HG03064 (cell line): Measurements from ENCODE around the gene AHRR.
"Not testable (repeated sequence)": the region's sequence is repeated elsewhere in the genome, so short reads cannot be mapped to it uniquely, and the experiment has no call there.

Experiments
- ATAC-seq: cut with Tn5 transposase; IDR thresholded peaks from one replicate; pipeline ENCODE4 v1.9.1; 2021; ENCODE audit warnings: low read depth; ENCODE audit not compliant: unreplicated experiment

AHRR gene

DNA sequence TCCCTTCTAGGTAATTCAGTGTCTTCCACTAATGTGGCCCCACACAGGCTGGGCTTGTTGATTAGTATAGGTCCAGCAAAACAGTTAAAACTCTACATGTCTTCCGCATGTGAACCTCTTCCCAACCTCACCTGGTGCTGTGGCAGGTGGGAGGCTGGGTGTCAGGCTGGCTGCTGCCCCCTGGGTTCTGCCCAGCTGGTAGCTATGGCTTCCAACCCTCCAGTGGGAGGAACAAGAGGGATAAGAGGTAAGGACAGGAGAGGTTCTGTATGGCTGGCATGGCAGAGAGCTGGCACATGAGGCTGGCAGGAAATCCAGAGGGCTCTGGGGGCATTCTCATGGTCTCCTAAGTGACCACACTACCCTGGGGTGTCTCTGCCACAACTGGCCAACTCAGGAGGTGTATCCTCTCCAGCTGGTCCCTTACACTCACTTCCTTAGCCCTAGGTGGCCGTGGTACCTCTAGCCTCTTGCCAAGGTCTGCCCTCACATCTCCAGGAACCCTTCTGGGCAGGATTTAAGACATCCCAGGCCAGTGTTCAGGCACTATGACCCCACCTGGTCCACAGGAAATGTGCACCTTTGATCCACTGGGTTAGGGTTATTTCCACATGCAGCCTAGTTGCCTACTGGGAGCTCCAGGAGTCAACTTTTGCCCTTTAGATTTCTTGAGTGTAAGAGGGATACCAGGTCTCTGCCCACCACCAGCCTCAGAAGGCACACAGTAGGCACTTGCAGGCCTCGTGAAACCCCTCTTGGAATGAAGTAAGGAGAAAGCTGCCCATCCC lies 41.7 kb downstream of the AHRR start:
- ATAC-seq, result no peak

DNA sequence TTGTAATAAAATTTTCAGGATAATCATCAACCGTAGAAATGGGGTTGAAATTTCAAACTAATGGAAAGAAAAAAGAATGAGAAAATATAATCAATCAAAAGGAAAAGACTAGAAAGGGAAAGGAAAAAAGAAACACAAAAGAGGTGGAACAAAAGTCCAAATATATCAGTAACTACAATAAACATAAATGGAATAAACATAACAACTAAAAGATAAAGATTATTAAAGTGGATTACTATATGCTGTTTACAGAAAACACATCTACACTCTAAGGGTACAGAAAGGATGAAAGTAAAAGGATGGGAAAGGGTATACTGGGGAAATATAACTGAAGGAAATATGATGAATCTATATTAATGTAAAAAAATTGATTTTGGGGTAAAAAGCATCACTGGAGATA lies 43.0 kb downstream of the AHRR start:
- ATAC-seq, result no peak

DNA sequence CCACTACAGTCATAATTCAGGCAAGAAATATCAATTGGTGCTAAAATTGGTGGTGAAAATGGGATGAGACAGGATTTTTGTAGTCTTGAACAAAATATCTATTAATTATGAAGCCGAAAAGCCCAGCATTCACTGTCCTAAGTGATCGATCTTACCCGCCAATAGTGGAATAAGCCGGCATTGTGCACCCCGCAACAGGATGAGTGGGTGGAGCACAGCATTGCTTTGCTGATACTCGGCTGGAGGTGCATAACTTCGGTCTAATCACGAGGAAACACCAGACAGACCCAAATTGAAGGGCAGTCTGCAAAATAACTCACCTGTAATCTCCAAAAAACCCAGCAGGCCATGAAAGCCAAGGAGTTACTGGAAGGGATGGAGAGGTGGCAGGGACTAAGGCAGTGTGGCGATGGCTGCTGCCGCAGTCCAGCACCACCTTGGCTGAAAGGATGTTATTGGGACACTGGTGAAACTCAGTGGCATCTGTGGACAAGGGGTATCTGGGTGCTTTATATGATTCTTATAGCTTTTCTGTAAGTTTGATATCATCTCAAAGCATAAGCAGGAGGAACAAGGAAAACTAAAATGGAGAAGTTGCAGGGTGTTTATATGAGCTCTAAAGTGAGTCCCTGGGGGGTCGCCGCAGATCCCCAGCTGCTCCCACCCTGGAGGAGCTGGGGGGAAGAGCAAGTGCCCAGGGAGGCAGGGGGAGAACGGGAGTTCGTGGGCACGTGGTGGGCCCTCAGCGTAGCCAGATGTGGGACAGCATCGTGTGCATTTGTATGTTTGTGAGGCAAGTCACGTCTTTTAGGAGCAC lies 45.2 kb downstream of the AHRR start:
- no peak for ATAC-seq

DNA sequence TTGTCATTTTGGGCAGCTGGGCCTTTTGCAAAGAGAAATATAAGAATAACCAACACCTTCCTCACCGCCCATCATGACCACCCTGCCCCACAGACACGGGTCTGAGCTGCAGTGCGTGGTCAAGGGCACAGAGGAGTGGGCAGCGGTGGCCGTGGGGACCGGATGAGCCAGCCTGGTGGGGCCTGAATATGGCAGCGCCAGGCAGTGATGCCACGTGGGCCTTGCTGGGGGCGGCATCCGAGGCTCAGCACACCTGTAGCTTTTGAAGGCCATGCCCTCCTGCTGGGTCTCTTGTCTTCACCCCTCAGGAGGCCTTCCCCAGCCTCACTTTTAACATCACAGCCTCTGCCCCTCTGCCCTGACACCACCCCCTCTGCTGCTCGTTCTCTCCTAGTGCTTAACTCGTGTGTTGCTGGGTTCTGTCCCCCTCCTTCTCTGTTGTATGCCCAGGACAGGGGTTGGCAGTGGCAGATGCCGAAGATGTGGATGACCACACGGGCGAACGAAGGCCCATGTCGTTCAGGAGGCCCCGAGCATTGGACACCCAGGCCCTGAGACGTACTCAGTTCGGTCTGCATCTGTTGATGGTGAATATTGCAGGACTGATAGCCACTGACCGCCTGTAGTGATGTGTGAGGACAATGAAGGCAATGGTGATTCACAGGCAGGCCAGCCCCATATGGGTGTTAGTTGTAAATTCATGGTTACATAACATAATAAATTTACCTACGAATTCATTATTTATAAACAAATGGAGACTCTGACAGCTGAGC lies 46.0 kb downstream of the AHRR start:
- no peak for ATAC-seq

DNA sequence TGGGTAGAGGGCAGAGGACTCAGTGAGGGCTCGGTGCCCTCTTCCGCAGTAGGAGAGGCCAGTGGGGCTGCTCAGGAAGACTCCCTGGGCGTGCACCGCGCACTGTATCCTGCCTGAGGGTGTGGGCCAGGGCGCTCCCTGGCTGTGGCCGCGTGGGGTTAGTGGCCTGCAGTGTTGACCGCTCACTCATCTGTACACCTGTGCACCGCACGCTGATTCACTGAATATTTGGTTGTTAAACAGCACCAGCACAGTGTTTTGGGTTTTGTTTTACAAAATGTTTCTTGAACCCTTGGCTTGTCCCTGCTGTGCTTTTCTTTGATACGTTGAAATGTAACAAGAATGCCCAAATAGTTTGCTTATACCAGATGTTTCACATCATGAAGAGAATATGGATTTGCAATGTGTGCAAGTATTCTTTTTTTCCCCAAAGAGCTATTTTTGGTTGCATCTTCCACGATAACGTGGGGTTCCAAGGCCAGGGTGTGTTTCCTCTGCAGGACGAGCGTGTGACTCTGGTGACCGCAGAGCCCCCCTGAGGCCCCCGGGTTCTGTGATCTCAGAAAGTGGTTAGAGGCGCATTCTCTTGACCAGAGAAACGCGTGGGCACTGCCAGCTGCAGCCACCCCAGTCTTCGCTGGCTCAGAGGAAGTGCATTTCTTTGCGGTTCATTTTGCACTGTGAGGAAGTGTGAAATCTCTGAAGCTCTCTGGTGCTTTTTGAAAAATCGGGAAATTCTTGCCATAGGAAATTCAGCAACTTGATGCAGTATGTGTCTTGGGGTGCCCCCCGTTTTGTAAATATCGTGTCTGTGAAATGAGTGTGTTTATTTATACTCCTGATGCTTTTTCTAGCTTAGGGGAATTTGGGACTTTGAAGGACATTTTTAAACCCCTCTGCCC lies 46.9 kb downstream of the AHRR start:
- peak; percentile 39 for ATAC-seq

DNA sequence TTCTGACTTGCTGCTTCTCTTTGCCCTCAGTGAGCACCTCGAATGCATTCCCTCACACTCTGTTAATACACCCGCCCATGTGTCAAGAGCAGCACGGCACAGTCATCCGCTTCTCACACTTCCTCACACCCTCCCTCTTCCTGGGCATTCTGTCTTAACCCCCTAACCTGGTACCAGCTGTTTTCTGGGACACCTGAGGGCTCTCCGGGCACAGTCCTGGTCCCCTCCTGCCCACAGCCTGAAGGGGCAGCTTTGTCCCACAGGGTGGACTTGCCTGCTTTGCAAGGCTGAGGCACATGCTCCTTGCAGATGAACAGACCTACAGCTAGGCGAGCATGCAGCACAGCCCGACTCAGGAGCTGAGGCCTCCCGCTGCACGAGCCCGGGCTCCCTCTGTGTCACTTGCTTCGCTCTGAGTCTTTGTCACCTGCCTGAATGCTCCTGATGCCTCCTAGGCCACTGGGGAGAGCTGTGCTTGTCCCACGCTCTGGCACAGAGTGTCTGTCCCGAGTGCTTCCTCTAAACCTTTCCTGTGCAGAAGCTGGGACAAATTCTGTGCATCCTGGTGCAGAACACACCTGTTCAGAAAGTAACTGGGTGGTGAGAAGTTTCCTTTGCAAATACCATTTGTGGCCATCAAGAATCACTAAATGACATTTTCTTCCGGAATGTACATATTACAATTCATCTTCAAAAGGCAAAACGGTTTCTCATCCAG lies 47.8 kb downstream of the AHRR start:
- ATAC-seq, result peak; percentile 6

DNA sequence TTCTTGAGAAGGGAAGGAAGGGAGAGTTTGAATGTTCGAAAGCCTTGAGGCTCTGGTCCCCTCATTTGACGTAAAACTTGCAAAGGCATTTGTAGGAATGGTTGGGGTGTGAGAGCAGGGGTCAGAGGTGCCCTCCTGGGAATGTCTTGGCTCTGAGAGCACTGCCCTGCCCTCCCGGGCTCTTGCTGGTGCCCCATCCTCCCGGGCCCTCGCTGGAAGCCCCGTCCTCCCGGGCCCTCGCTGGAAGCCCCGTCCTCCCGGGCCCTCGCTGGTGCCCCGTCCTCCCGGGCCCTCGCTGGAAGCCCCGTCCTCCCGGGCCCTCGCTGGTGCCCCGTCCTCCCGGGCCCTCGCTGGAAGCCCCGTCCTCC lies 48.3 kb downstream of the AHRR start:
- not testable (repeated sequence) for ATAC-seq

DNA sequence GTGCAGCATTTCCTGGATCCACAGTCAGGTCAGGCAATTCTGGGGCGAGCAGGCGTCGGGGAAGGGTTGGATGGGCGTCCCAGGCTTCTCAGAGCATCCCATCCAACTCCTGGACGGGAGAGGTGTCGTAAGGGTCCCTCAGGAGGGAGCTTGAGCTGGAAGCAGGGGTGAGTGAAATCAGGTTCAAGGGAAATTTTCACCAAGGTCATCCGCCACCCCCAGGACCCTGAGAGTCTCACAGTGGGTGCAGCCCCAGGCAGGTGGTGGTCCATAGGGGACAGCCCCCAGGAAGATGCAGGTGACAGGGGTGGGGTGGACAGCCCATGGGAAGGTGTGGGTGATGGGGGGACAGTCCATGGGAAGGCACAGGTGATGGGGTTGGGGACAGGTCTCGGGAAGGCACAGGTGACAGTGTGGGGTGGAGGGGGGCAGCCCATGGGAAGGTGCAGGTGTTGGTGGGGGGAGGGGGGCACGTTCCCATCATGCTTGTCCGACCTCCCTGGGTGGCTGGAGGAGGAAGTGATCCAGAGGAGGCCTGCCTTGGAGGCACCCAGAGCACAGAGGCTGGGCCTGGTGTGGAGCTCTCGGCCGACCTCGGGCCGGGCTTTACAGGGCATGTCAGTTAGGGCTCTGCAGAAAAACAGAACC lies 48.9 kb downstream of the AHRR start:
- ATAC-seq, result no peak

DNA sequence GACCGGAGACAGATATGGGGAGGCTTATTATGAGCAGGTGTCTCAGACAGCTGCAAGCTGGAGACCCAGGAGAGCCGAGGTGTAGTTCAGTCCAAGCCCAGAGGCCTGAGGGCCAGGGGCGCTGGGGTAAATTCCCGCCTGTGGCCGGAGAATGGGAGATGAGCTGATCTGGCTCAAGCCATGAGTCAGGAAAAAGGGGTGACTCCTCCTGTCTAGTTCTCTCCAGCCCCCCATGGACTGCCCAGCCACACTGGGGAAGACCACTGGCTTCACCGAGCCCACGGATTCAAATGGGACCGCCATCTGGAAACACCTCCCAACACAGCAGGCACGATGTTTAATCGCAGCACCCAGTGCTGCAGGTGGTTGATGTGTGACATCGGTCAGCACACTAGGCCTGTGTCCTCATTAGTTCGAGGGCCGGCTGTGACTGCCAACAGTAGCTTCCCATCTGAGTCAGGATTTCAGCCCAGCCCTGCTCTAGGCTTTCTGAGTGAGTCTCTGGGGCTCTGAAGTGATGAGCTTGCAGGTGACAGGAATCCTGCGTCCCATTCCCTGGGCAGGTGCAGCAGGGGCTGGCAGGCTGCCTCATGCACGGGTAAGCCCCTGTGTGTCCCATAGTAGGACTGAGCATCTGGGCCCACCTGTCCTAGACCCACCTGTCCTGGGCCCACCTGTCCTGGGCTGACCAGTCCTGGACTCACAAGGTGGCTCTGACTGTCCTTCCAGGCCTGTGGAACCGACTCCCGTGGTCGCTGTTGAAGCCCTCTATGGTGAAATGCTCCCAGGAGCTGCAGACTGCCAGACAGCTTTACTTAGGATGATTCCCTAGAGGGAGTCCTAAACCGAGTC lies 49.7 kb downstream of the AHRR start:
- ATAC-seq, result no peak

DNA sequence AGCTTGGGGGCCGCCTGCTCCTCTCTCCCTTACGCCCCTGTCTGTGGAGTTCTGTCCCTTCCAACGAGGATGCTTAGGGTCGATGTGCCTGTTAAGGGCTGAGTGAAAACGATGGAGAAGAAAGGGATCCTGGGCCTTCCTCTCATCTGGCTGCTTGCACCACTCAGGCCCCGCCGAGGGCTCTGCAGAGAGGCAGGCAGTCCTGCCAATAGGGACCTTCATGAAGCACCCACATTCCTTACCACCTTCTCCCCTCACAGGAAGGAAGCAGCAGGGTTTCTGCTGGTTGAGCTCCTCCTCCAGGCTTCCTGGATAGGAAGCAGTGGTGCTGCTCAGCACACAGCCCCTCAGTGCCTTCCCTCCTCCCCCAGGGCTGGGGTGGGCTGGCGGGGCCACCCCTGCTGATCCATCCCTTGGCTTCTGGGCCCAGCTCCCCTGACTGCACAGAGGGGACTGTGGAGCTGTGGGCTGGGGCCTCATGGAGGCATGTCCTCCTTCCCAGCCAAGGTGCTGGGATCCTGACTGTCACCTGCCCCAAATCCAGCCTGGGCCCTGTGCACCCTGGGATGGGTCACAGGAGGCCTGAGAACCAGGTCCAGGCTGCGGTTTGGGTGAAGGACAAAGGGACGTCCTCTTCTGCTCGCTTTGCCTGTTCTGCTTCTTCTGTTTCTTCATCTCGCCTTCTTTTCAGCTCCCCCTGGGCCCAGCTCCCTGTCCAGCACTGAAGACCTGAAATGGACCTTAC lies 50.5 kb downstream of the AHRR start:
- no peak for ATAC-seq

DNA sequence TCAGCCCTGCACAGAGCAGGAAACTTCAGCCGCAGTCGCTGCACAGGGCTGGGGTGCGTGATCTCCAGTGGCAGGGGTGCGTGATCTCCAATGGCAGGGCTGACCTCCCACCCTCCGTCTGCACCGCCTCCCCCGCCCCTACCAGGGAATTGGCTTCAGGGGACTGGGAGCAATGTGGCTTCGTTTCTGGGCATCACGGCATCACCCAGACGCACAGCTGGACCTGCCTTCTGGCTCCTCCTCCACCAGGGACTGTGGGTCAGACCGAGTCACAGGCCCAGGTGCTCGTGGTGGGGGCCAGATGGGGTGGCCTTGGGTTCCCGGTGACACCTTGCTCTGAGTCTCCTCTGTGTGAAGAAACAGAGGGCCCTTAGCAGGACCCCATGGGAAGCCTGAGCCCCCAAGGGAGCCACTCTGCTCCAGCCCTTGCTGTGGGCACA lies 51.1 kb downstream of the AHRR start:
- ATAC-seq, result no peak

DNA sequence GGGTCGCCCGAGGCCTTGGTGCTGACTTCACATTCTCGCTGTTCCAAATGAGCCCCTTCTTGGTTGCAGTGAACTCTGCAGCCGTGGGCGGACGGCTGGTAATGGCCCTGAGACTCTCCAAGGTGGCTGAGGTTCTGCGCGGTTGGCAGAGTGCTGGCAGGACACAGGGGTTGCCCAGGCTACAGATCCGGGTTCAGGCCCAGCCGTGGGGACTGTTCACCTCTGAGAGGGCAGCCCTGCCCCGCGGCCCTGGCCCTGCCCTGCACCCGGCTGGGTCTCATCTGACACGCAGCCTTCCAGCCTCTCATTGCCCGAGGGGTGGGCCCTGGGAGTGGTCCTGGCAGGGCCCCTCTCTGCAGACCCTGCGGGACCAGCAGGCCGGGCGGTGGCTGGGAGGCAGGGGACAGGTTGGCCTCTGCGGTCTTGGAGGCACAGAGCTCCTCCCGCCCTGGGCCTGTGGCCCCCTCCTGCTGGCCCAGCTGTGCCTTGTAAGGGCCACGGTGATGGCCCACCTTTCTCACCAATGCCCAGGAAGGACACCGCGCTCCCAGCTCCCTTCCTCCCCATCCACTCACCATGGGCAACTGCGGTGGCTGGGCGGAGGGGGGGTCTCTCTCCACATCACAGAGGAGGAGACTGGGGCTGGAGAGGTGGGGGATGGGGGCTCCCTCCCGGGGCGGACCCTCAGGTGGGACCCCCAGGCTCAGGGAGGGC lies 51.6 kb downstream of the AHRR start:
- no peak for ATAC-seq

DNA sequence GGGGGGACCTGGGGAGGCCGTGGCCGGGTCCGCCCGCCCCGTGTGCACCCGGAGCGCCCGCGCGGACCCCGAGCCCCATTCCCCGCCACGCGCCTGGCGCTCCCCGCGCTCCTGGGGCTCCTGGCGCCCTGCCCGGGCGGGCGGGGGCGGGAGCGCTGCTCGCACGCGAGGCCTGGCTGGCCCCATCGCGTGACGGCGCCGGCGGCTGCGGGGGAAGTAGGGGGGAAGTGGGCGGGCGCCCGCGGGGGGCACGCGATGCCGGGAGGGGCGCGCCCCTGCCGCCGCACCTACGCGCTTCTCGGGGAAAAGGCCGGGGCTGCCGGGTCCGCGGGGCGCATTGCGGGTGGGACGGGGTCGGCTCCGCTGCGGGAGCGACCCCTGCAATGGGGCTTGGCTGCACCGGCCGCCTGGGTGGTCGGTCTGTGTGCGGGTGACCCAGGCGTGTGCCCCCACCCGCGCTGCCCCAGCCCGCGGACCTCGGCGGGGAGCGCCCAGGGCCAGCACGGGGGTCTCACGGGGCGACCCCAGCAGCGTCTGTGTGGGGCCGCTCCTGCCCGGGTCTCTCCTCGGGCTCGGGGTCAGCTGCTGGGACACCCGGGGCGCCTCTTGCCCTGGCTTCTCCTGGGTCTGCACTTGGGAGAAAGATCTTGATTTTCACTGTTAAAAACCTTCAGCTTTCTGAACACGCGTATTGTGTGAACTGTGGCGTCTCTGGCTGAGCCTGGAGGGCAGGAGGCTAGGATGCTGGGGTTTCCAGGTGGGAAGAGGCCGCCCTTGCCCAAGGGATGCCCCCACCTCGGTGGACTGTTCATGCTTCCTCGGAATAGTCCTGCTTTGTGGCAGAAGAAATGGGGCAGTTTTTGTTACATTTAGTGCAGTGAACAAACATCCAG lies 52.4 kb downstream of the AHRR start:
- no peak for ATAC-seq

DNA sequence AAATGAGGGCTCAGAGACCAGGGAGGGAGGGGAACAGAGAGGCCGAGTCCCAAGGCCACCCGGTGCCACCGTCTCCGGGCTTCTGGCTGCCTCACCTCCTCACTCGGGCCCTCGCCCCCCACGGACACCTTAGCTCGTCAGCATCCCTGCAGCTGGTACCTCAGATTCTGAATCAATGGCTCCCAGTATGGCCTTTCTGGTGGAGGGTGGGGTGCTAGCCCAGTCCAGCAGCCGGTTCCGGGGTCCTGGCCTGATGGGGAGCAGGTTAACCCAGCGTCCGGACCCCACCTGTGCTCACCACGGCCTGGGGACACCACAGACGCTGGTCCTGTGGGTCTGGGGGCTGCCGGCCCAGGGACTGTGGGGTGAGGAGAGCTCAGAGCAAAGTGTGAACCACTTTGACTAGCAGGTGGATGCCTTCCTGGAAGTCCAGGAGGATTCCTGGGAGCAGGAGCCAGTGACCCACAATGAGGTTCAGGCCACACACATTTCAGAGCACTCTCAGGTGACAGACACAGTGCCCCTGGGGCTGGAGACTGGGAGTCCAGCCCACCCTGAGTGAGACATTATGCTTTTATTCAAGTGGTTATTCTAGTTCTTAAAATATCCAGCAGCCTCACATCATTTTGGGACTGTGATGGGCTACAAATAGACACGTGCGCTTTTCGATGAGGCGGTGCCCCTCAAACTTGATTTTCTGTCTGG lies 53.3 kb downstream of the AHRR start:
- ATAC-seq, result no peak

DNA sequence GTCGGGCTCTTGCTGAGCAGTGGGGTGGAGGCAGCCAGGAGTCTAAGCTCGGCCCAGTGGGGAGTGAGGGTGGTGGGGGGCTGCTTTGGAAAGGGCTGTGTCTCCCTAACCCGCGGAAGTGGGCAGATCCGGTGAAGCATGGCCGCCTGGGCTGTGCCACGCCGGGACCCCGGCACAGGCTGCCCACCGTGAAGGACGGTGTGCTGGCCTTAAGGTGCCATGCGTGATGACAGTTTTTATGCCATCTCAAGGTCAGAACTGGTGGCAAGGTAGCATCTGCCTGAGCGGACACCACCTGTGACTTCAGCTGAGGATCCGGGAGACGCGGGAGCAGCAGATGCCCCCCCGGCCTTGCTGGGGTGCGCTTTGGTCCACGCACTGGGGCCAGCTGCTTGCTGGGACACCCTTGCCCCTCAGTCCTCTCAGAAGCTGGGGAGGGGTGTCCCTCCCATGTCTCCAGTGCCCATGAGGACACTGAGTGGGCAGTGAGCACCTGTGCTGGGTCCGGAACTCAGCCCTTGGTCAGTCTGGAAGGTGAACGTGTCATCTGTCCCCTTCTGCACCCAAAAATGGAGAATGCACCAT lies 53.9 kb downstream of the AHRR start:
- ATAC-seq, result no peak
